Measurements from ENCODE around the gene PPP1CA.
"Not testable (repeated sequence)": the region's sequence is repeated elsewhere in the genome, so short reads cannot be mapped to it uniquely, and the experiment has no call there.

Gene PPP1CA

GRCh38 chr11:67406420-67406968 lies 4.8 kb upstream of the PPP1CA start:
- DNase-seq: peak in 1 of 10 donors; percentile 80
- intact Hi-C loops (cut with DNase I): no loop called here

GRCh38 chr11:67405688-67406339 lies 4.2 kb upstream of the PPP1CA start:
- DNase-seq: no peak
- intact Hi-C loops (cut with DNase I): no loop called here

- intact Hi-C loops (cut with DNase I): no loop called here
- peak in 1 of 10 donors; percentile 73 for DNase-seq
These were observed 3.5 kb upstream of the PPP1CA start for GRCh38 chr11:67405196-67405567.

- intact Hi-C loops (cut with DNase I): loop anchor here (5.0 kb wide), 1 partner anchor 103 kb away; the partner anchor contains the start of genes CDK2AP2 and PITPNM1
- peak in 1 of 10 donors; percentile 76 for DNase-seq
These were observed 3.0 kb upstream of the PPP1CA start for GRCh38 chr11:67404515-67405195.

GRCh38 chr11:67403085-67403484 lies 1.4 kb upstream of the PPP1CA start:
- not testable (repeated sequence) for DNase-seq
- intact Hi-C loops (cut with DNase I): loop anchor here (5.0 kb wide), 1 partner anchor 104 kb away; the partner anchor contains the start of genes CDK2AP2 and PITPNM1

GRCh38 chr11:67402192-67402839 lies 658 bp upstream of the PPP1CA start:
- intact Hi-C loops (cut with DNase I): loop anchor here (5.0 kb wide), 1 partner anchor 105 kb away; the partner anchor contains the start of genes CDK2AP2 and PITPNM1

GRCh38 chr11:67400942-67401494 lies 640 bp downstream of the PPP1CA start:
- peak in 1 of 10 donors; percentile 87 for DNase-seq
- intact Hi-C loops (cut with DNase I): loop anchor here (1.0 to 5.0 kb wide), 3 partner anchors 10 to 106 kb away; partner anchors contain the start of genes CDK2AP2, PITPNM1, RAD9A and TMEM134

More at GRCh38 chr11:67402192-67402839, 658 bp upstream of the PPP1CA start:
- DNase-seq: not testable (repeated sequence)

- intact Hi-C loops (cut with DNase I): loop anchor here (5.0 kb wide), 1 partner anchor 107 kb away; the partner anchor contains the start of genes CDK2AP2 and PITPNM1
These were observed 1.3 kb downstream of the PPP1CA start for GRCh38 chr11:67400251-67400941.

GRCh38 chr11:67398661-67399563 lies 2.7 kb downstream of the PPP1CA start:
- no peak for DNase-seq
- intact Hi-C loops (cut with DNase I): no loop called here

More at GRCh38 chr11:67400251-67400941, 1.3 kb downstream of the PPP1CA start:
- DNase-seq: no peak

- intact Hi-C loops (cut with DNase I): no loop called here
- DNase-seq: no peak
These were observed 3.5 kb downstream of the PPP1CA start for GRCh38 chr11:67397986-67398660.

GRCh38 chr11:67397536-67397935 lies 4.1 kb downstream of the PPP1CA start:
- no peak for DNase-seq
- intact Hi-C loops (cut with DNase I): no loop called here

GRCh38 chr11:67396587-67397389 lies 4.9 kb downstream of the PPP1CA start:
- intact Hi-C loops (cut with DNase I): no loop called here

GRCh38 chr11:67396259-67396581 lies 5.4 kb downstream of the PPP1CA start:
- intact Hi-C loops (cut with DNase I): no loop called here
- DNase-seq: no peak

More at GRCh38 chr11:67396587-67397389, 4.9 kb downstream of the PPP1CA start:
- DNase-seq: no peak

- DNase-seq: no peak
- intact Hi-C loops (cut with DNase I): no loop called here
These were observed 6.0 kb downstream of the PPP1CA start for GRCh38 chr11:67395555-67396258.

GRCh38 chr11:67393990-67394389 lies 7.7 kb downstream of the PPP1CA start:
- intact Hi-C loops (cut with DNase I): no loop called here
- DNase-seq: no peak

GRCh38 chr11:67393437-67393836 lies 8.2 kb downstream of the PPP1CA start:
- intact Hi-C loops (cut with DNase I): no loop called here
- DNase-seq: peak in 1 of 10 donors; percentile 82

GRCh38 chr11:67392183-67392715 lies 9.4 kb downstream of the PPP1CA start:
- intact Hi-C loops (cut with DNase I): no loop called here
- peak in 1 of 10 donors; percentile 78 for DNase-seq

All from posterior cingulate gyrus (tissue), 11 donors.